ENCODE data around the gene SULF2. TPM values are rescaled to one million over a fixed set of nuclear protein-coding genes. Genes with fewer than 3 reads are reported as not detected.

The SULF2 gene
- total and polyA plus RNA-seq, 2 of the 4 experiments (the other 2 are of a cell fraction), result 0.54 to 0.77 TPM

DNA sequence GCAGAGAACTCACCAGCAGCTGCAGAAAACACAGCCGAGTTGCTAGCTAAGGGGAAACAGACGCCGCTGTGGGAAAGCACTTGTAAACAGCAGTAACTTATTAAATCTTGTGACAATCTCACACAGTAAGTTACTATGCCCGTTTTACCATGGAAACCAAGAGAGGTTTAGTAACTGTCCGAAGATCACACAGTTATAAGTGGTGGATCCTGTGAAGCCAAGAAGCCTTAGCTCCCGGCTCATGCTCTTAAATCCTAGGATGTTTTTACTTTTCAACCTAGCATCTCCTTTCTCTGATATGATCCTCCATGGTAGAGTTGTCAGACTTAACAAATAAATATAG, 1.5 kb upstream of the SULF2 start:
- WGBS, 2 experiments (ENCODE audit: extremely low coverage in 2 of 2, insufficient read length in 1 of 2), result no CpG with 5 or more reads among the region's 6 CpGs
- intact Hi-C loops (cut with micrococcal nuclease), result loop anchor here (1.0 to 10.0 kb wide), 3 partner anchors 109 to 835 kb away; no protein-coding TSS in a partner anchor
- CTCF ChIA-PET, result interaction anchor here (1.0 kb wide), 2 partner anchors 509 to 834 kb away, joined by 5 to 7 read pairs; no protein-coding TSS in a partner anchor

More for the DNA sequence above, 1.5 kb upstream of the SULF2 start:
- no peak overlapping the region for H4K5ac ChIP-seq (ENCODE audit: low read depth, low read length)
- no peak overlapping the region for H3K23ac ChIP-seq (ENCODE audit: low read depth, low read length)
- H3K9me3 ChIP-seq (ENCODE audit: control insufficient read depth, insufficient read depth, low read length), result no peaks in the 10 kb centered on the region
- no peak overlapping the region for H3K27ac ChIP-seq (ENCODE audit: insufficient read depth, low read length)
- no TSS peak for BruUV-seq (replicated peaks)
- ATAC-seq (ENCODE audit: low read depth) (no peak), DNase-seq (no peak)
- H3K9me1 ChIP-seq (ENCODE audit: insufficient read depth, low read length), result no peaks in the 10 kb centered on the region
- H3K27me3 ChIP-seq (ENCODE audit: control insufficient read depth, insufficient read depth, low read length), result peaks cover 54% of the 10 kb centered on the region
- H2AK5ac ChIP-seq (ENCODE audit: low read depth, low read length), result no peak overlapping the region
- in situ Hi-C loops (cut with MboI; ENCODE audit: low sequenced_read_pairs), result no loop called here
- peak overlapping the region; percentile 48; the same call in 1 of the 2 replicates for H3K4me2 ChIP-seq (ENCODE audit: low read depth, low read length)
- no peak overlapping the region for H2BK20ac ChIP-seq (ENCODE audit: low read depth, low read length)
- no peak overlapping the region for H4K91ac ChIP-seq (ENCODE audit: insufficient read depth, low read depth, low read length)
- no peak overlapping the region for H3K56ac ChIP-seq (ENCODE audit: extremely low read depth, insufficient read depth, low read length)
- no peak overlapping the region for H3K4me3 ChIP-seq (ENCODE audit: insufficient read depth, low read depth, low read length)
- no peak for TF ChIP-seq ELK1 (IDR thresholded peaks at IDR 0.05; ENCODE audit: borderline replicate concordance, low read depth, low read length)
- no peak for TF ChIP-seq POLR2A (IDR thresholded peaks at IDR 0.05; ENCODE audit: low read depth, low read length)
- TF ChIP-seq RAD21 (IDR thresholded peaks at IDR 0.05; ENCODE audit: low read length), result no peak
- TF ChIP-seq, protein P1, sequence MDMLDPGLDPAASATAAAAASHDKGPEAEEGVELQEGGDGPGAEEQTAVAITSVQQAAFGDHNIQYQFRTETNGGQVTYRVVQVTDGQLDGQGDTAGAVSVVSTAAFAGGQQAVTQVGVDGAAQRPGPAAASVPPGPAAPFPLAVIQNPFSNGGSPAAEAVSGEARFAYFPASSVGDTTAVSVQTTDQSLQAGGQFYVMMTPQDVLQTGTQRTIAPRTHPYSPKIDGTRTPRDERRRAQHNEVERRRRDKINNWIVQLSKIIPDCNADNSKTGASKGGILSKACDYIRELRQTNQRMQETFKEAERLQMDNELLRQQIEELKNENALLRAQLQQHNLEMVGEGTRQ (IDR thresholded peaks at IDR 0.05; ENCODE audit: low read depth, low read length), result no peak
- TF ChIP-seq MAZ (IDR thresholded peaks at IDR 0.05; ENCODE audit: borderline replicate concordance, low read depth, low read length), result no peak
- TF ChIP-seq, protein P2, sequence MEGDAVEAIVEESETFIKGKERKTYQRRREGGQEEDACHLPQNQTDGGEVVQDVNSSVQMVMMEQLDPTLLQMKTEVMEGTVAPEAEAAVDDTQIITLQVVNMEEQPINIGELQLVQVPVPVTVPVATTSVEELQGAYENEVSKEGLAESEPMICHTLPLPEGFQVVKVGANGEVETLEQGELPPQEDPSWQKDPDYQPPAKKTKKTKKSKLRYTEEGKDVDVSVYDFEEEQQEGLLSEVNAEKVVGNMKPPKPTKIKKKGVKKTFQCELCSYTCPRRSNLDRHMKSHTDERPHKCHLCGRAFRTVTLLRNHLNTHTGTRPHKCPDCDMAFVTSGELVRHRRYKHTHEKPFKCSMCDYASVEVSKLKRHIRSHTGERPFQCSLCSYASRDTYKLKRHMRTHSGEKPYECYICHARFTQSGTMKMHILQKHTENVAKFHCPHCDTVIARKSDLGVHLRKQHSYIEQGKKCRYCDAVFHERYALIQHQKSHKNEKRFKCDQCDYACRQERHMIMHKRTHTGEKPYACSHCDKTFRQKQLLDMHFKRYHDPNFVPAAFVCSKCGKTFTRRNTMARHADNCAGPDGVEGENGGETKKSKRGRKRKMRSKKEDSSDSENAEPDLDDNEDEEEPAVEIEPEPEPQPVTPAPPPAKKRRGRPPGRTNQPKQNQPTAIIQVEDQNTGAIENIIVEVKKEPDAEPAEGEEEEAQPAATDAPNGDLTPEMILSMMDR (conservative IDR thresholded peaks at IDR 0.05; ENCODE audit: low read depth, low read length), result no peak
- no peak for TF ChIP-seq NFE2L2 (IDR thresholded peaks at IDR 0.05; ENCODE audit: low read depth, low read length)
- H3K14ac ChIP-seq (replicated peaks; ENCODE audit: low read depth, low read length), result no peak overlapping the region
- H3K79me1 ChIP-seq (ENCODE audit: low read depth in 1 of 2, low read length in 2 of 2), result no peaks in the 10 kb centered on the region
- no peak overlapping the region for H3K9ac ChIP-seq (ENCODE audit: low read depth, low read length)
- H3K36me3 ChIP-seq (ENCODE audit: control insufficient read depth, insufficient read depth, low read length), result no peaks in the 10 kb centered on the region
- no peak overlapping the region for H2BK5ac ChIP-seq (ENCODE audit: low read depth, low read length, poor library complexity, severe bottlenecking)
- dilution Hi-C loops (cut with HindIII; ENCODE audit: low sequenced_read_pairs, unreplicated experiment), result no loop called here
- H2BK120ac ChIP-seq (ENCODE audit: low read depth, low read length), result no peak overlapping the region
- H2AK9ac ChIP-seq (replicated peaks; ENCODE audit: low read depth, low read length, poor library complexity), result peak overlapping the region; percentile 58
- no peak overlapping the region for H2AFZ ChIP-seq (replicated peaks; ENCODE audit: low read length, poor library complexity)
- no peaks in the 10 kb centered on the region for H4K20me1 ChIP-seq (ENCODE audit: insufficient read depth, low read length)
- POLR2A ChIA-PET (ENCODE audit: unreplicated experiment), result no interaction called here
- no peak overlapping the region for H3K18ac ChIP-seq (ENCODE audit: low read depth, low read length)
- no peak overlapping the region for H2BK15ac ChIP-seq (ENCODE audit: low read depth, low read length)
- no peak overlapping the region for H4K8ac ChIP-seq (ENCODE audit: low read depth in 2 of 2, low read length in 2 of 2)
- H3K4ac ChIP-seq (ENCODE audit: low read depth, low read length), result no peak overlapping the region
- peaks cover 7% of the 10 kb centered on the region; the same call in 1 of the 2 replicates for H3K4me1 ChIP-seq (ENCODE audit: control insufficient read depth, insufficient read depth, low read length)

Measured in IMR-90 (cell line).